Measurements from ENCODE around the gene KLHL29. TPM values are rescaled to one million over a fixed set of nuclear protein-coding genes. Genes with fewer than 3 reads are reported as not detected.
"Not testable (repeated sequence)": the region's sequence is repeated elsewhere in the genome, so short reads cannot be mapped to it uniquely, and the experiment has no call there.

KLHL29 gene
- total RNA-seq, 1 experiment from 2014 or later: 43.1 TPM

DNA sequence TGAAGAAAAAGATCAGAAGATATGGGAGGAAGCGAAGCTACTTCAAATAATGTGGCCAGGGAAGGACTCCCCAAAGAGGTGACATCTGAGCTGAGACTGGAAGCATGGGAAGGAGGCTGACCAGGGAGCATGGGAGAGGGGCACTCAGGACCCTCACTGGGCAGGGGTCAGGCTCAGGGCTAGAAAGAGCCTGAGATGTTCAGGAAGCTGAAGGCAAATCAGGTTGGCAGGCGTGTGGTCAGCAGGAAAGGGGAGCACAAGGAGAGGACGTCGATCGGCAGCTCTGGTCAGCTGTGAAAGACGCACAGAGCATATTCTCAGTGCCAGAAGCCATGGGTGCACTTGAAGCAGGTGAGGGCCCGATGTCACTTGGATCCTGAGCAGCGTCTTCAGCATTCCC is 38.2 kb upstream of the KLHL29 start:
- H3K27me3 Mint-ChIP-seq (ENCODE audit: insufficient read depth, unreplicated experiment): peaks cover 44% of the 10 kb centered on the region
- intact Hi-C loops (cut with micrococcal nuclease): no loop called here
- POLR2A ChIA-PET: no interaction called here
- CTCF ChIA-PET: interaction anchor here (0.6 kb wide), 1 partner anchor 472 kb away, joined by 3 read pairs; no protein-coding TSS in a partner anchor
- DNase-seq (ENCODE audit: unreplicated experiment): no peak
- H3K36me3 Mint-ChIP-seq (ENCODE audit: insufficient read depth, unreplicated experiment): no peaks in the 10 kb centered on the region
- no peak overlapping the region for H3K4me3 Mint-ChIP-seq (ENCODE audit: unreplicated experiment)
- BruUV-seq (replicated peaks): no TSS peak
- TF ChIP-seq, protein P1, sequence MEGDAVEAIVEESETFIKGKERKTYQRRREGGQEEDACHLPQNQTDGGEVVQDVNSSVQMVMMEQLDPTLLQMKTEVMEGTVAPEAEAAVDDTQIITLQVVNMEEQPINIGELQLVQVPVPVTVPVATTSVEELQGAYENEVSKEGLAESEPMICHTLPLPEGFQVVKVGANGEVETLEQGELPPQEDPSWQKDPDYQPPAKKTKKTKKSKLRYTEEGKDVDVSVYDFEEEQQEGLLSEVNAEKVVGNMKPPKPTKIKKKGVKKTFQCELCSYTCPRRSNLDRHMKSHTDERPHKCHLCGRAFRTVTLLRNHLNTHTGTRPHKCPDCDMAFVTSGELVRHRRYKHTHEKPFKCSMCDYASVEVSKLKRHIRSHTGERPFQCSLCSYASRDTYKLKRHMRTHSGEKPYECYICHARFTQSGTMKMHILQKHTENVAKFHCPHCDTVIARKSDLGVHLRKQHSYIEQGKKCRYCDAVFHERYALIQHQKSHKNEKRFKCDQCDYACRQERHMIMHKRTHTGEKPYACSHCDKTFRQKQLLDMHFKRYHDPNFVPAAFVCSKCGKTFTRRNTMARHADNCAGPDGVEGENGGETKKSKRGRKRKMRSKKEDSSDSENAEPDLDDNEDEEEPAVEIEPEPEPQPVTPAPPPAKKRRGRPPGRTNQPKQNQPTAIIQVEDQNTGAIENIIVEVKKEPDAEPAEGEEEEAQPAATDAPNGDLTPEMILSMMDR (IDR thresholded peaks at IDR 0.05; ENCODE audit: unreplicated experiment): no peak
- no peaks in the 10 kb centered on the region for H3K9me3 Mint-ChIP-seq (ENCODE audit: unreplicated experiment)
- H3K4me1 Mint-ChIP-seq (ENCODE audit: insufficient read depth, unreplicated experiment): no peaks in the 10 kb centered on the region
- no peak overlapping the region for H3K27ac Mint-ChIP-seq (ENCODE audit: low read depth, unreplicated experiment)

DNA sequence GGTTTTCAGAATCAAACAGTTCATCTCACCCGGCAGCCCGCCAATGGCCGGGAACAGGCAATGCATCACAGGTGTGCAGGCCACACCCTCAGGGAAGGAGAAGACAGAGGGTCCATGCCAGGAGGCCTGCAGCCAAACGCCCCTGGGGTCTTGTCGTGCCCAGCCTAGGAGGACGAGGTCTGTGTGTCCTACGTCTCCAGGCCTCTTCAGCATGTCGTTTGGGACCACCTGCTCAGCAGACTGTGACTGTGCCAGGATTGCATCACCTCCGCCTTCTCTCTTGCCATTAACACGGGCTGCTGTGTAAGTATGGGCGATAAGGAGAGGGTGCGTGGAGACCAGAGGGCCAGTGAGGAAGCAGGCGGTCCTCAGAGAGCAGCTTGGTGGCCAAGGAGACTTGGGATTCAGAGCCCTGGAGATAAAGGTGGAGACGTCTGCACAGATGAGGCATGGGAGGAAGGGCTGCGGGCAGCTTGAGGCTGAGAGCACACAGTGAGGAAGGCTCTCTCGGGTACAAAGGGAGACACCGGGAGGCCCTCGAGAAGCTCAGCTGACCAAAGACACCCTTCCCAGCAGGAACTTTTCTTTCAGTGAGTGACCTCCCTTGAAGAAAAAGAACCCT is 37.4 kb upstream of the KLHL29 start:
- ChIA-PET POLR2A (no interaction called here), CTCF (no interaction called here)
- no peak for DNase-seq (ENCODE audit: unreplicated experiment)
- Mint-ChIP-seq H3K27ac (ENCODE audit: low read depth, unreplicated experiment) (no peak overlapping the region), H3K36me3 (ENCODE audit: insufficient read depth, unreplicated experiment) (no peaks in the 10 kb centered on the region), H3K27me3 (ENCODE audit: insufficient read depth, unreplicated experiment) (peaks cover 44% of the 10 kb centered on the region), H3K4me1 (ENCODE audit: insufficient read depth, unreplicated experiment) (no peaks in the 10 kb centered on the region), H3K9me3 (ENCODE audit: unreplicated experiment) (no peaks in the 10 kb centered on the region), H3K4me3 (ENCODE audit: unreplicated experiment) (no peak overlapping the region)
- TF ChIP-seq, protein P1 (IDR thresholded peaks at IDR 0.05; ENCODE audit: unreplicated experiment): no peak
- intact Hi-C loops (cut with micrococcal nuclease): no loop called here
- BruUV-seq (replicated peaks): no TSS peak

DNA sequence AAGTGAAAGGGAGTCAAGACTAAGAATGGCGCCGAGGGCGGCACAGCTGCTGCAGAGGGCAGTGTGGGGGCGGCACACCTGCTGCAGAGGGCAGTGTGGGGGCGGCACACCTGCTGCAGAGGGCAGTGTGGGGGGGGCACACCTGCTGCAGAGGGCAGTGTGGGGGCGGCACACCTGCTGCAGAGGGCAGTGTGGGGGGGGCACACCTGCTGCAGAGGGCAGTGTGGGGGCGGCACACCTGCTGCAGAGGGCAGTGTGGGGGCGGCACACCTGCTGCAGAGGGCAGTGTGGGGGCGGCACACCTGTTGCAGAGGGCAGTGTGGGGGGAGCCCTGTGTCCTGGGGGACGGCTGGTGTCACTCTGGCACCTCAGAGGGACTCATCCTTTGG is 36.9 kb upstream of the KLHL29 start:
- H3K4me3 Mint-ChIP-seq (ENCODE audit: unreplicated experiment); H3K36me3 Mint-ChIP-seq (ENCODE audit: insufficient read depth, unreplicated experiment); H3K9me3 Mint-ChIP-seq (ENCODE audit: unreplicated experiment); H3K27ac Mint-ChIP-seq (ENCODE audit: low read depth, unreplicated experiment); DNase-seq (ENCODE audit: unreplicated experiment); intact Hi-C loops (cut with micrococcal nuclease); CTCF ChIA-PET; H3K4me1 Mint-ChIP-seq (ENCODE audit: insufficient read depth, unreplicated experiment); POLR2A ChIA-PET; BruUV-seq (replicated peaks): not testable (repeated sequence)
- H3K27me3 Mint-ChIP-seq (ENCODE audit: insufficient read depth, unreplicated experiment): peaks cover 44% of the 10 kb centered on the region

DNA sequence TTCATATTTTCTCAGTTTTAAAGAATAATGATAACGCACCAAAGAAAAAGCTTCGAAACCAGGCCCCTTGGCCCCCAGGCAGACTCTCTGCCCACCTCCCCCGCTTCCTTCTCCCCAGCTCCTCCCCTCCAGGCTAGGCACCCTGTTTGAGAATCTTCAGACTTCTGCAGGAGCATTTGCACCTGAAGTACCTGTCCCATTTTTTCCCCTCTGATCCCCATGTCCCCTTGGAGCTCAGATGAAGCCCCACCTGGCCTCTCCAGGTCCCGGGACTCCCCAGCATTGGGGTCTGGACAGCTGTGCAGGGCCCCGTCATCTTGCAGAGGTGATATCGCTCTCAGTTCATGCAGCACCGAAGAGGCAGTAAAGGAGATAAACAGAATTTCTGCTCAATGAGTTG is 35.5 kb upstream of the KLHL29 start:
- peaks cover 40% of the 10 kb centered on the region for H3K27me3 Mint-ChIP-seq (ENCODE audit: insufficient read depth, unreplicated experiment)
- H3K9me3 Mint-ChIP-seq (ENCODE audit: unreplicated experiment): no peaks in the 10 kb centered on the region
- H3K4me1 Mint-ChIP-seq (ENCODE audit: insufficient read depth, unreplicated experiment): no peaks in the 10 kb centered on the region
- ChIA-PET POLR2A (no interaction called here), CTCF (interaction anchor here (0.6 to 3.8 kb wide), 5 partner anchors 16 to 812 kb away, joined by 3 to 17 read pairs (median 4); no protein-coding TSS in a partner anchor)
- intact Hi-C loops (cut with micrococcal nuclease): no loop called here
- TF ChIP-seq, protein P1 (IDR thresholded peaks at IDR 0.05; ENCODE audit: unreplicated experiment): no peak
- H3K4me3 Mint-ChIP-seq (ENCODE audit: unreplicated experiment): no peak overlapping the region
- no peak for DNase-seq (ENCODE audit: unreplicated experiment)
- no TSS peak for BruUV-seq (replicated peaks)
- no peak overlapping the region for H3K27ac Mint-ChIP-seq (ENCODE audit: low read depth, unreplicated experiment)
- H3K36me3 Mint-ChIP-seq (ENCODE audit: insufficient read depth, unreplicated experiment): no peaks in the 10 kb centered on the region
